ENCODE data around the gene SELENOW.

DNA sequence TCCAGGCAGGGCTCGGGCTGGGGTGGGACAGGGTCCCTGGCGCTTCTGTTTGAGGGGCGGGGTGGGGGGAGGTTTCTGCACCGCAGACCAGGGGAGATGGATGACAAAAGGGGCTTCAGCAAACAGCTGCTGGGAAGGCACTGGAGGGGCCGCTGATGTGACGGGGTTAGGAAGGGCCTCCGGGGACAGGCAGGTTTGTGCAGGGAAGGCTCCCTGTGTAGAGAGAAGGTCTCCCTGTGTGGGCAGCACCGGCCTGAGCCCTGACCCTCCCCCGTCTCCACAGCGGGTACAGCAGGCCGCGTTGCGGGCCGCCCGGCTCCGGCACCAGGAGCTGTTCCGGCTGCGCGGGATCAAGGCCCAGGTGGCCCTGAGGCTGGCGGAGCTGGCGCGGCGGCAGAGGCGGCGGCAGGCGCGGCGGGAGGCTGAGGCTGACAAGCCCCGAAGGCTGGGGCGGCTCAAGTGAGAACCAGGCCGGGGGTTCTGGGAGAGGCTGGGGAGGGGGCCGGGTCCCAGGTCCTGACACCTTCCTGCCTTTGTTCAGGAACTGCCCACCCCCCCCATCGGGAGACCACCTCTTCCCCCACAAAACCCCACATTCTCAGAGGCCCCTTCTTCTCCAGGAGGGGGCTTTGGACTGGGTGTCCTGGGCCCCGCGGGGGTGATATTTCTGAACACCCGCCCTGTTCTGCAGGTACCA, 23.3 kb upstream of the SELENOW start:
- TF ChIP-seq FOXM1 (IDR thresholded peaks at IDR 0.05; ENCODE audit: borderline replicate concordance): no peak
- no peak for TF ChIP-seq TARDBP (IDR thresholded peaks at IDR 0.05)
- TF ChIP-seq BHLHE40 (IDR thresholded peaks at IDR 0.05; ENCODE audit: borderline replicate concordance): no peak

Data from HEK293T (cell line).